Psoas muscle (tissue), 8 donors: ENCODE measurements around the gene HLTF. TPM values are rescaled to one million over a fixed set of nuclear protein-coding genes. Genes with fewer than 3 reads are reported as not detected.

Source experiments
- ATAC-seq, 4 donors: fragments of 200-7000 bp; cut with Tn5 transposase; one replicate each; pipeline ENCODE4 v1.9.1; 2020; ENCODE audit warnings: moderate library complexity in 3 of 4, mild to moderate bottlenecking in 2 of 4
- DNase-seq, 2 donors: peaks; one replicate each; pipeline ENCODE4 v3.0.0-alpha.2; 2020
- H3K27ac ChIP-seq: fragments of 200-600 bp; one replicate; pipeline ENCODE4 v1.8.0; 2022
- H3K27me3 ChIP-seq, 3 donors: fragments of 200-600 bp in 1 of 3; one replicate each; pipeline versions ENCODE4 v1.6.1 to v1.8.0; 2013 to 2022; ENCODE audit warnings: low read length in 2 of 3, mild to moderate bottlenecking in 2 of 3, moderate library complexity in 1 of 3; ENCODE audit not compliant: insufficient read depth in 3 of 3
- H3K36me3 ChIP-seq, 2 donors: fragments of 200-600 bp in 1 of 2; one replicate each; pipeline versions ENCODE4 v1.6.1 to v1.8.0; 2013 to 2022; ENCODE audit warnings: low read depth in 1 of 2, mild to moderate bottlenecking in 1 of 2, moderate library complexity in 1 of 2; ENCODE audit not compliant: insufficient read depth in 1 of 2
- H3K4me1 ChIP-seq: fragments of 200-600 bp; one replicate; pipeline ENCODE4 v1.8.0; 2022
- H3K4me3 ChIP-seq: fragments of 200-600 bp; one replicate; pipeline ENCODE4 v1.8.0; 2022; ENCODE audit warnings: mild to moderate bottlenecking
- H3K9me3 ChIP-seq: fragments of 200-600 bp; one replicate; pipeline ENCODE4 v1.8.0; 2022
- WGBS, 3 donors: extraction: QIAGEN DNeasy Blood & Tissue Kit; methylation state at CpG; one replicate each; pipeline versions ENCODE4 v1.1.6 to v1.1.7; 2013; 5-methylcytosine and 5-hydroxymethylcytosine counted together
- intact Hi-C, 2 donors: fragments of 100-400 bp; cut with DNase I; formaldehyde crosslinking; loops; one replicate each; pipeline versions ENCODE4 v1.11.0 to v1.14.2; 2022
- polyA plus RNA-seq, 3 donors: library from polyadenylated mRNA; stranded (reverse); fragments of 200-250 nt; gene quantifications; one replicate each; pipeline ENCODE4 v1.2.3, GENCODE V29; 2013
- total RNA-seq, 4 donors: library from RNA; stranded (reverse); fragmentation: NEBNext Ultra II Directional in 2 of 4; extraction: Animal tissue kit (Norgen Biotek cat#: 25700) in 2 of 4; gene quantifications; one replicate each; pipeline versions ENCODE4 v1.2.1 to v1.2.4, GENCODE V29; 2021 to 2023
- TF ChIP-seq, protein P1 (sequence below): fragments of 200-600 bp; IDR thresholded peaks from one replicate; pipeline ENCODE4 v1.8.0; 2022; ENCODE audit warnings: antibody characterized with exemption
- donor health status: healthy with polysubstance abuse.
- donor health status: DM: no; HTN: no; CAD: no; lungs with moderate emphysema.
- donor health status: Bipolar disorder and iron deficiency.
- donor health status: healthy.
- donor health status: DM: yes; HTN: yes; CAD: no.
- donor health status: DM: no; HTN: no; CAD: no.
- donor health status: DM: no; HTN: no; CAD: no.
- donor health status: DM: yes; HTN: yes; CAD: no.

The HLTF gene
- total and polyA plus RNA-seq, 7 donors = 2.8 to 10.1 (median 5.0) TPM

- DNase-seq (no peak), ATAC-seq (no peak)
- Histone ChIP-seq H3K9me3 (no peaks in the 10 kb centered on the region), H3K4me3 (no peak overlapping the region), H3K4me1 (peaks cover 7% of the 10 kb centered on the region), H3K27ac (no peak overlapping the region), H3K27me3 (no peaks in the 10 kb centered on the region), H3K36me3 (peaks cover 0 to 10% of the 10 kb centered on the region in 2 donors)
- TF ChIP-seq, protein P1, sequence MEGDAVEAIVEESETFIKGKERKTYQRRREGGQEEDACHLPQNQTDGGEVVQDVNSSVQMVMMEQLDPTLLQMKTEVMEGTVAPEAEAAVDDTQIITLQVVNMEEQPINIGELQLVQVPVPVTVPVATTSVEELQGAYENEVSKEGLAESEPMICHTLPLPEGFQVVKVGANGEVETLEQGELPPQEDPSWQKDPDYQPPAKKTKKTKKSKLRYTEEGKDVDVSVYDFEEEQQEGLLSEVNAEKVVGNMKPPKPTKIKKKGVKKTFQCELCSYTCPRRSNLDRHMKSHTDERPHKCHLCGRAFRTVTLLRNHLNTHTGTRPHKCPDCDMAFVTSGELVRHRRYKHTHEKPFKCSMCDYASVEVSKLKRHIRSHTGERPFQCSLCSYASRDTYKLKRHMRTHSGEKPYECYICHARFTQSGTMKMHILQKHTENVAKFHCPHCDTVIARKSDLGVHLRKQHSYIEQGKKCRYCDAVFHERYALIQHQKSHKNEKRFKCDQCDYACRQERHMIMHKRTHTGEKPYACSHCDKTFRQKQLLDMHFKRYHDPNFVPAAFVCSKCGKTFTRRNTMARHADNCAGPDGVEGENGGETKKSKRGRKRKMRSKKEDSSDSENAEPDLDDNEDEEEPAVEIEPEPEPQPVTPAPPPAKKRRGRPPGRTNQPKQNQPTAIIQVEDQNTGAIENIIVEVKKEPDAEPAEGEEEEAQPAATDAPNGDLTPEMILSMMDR = no peak
- intact Hi-C loops = loop anchor here in 1 of 2 donors (10.0 kb wide), 1 partner anchor 107 kb away; no protein-coding TSS in a partner anchor
- 88 to 94% (median 93%) methylated on average over 1 of the region's 1 CpG for WGBS, 3 donors
Observed at GRCh38 chr3:149081772-149082171, 4.6 kb downstream of the HLTF start.

DNA sequence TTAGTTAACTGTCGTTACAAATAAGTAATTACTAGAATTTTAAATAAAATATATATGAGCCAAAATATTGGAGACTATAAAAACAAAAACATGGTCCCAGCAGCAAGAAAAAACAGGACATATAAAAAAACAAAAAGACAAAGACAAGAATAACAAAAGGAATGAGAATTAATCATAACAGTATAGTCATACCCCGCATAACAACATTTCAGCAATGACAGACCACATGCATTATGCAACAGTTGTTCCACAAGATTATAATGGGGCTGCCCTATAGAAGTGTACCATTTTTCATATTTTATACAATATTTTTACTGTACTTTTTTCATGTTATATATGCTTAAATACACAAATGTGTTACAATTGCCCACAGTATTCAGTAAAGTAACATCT, 5.6 kb downstream of the HLTF start:
- Histone ChIP-seq H3K4me3 (no peak overlapping the region), H3K9me3 (no peaks in the 10 kb centered on the region), H3K4me1 (peaks cover 7% of the 10 kb centered on the region), H3K36me3 (peaks cover 0 to 10% of the 10 kb centered on the region in 2 donors), H3K27ac (no peak overlapping the region), H3K27me3 (no peaks in the 10 kb centered on the region)
- intact Hi-C loops = loop anchor here in 1 of 2 donors (10.0 kb wide), 1 partner anchor 106 kb away; no protein-coding TSS in a partner anchor
- TF ChIP-seq, protein P1 = no peak
- WGBS, 3 donors = 75 to 98% (median 96%) methylated on average over 2 of the region's 2 CpGs
- no peak for DNase-seq
- ATAC-seq = no peak

- Histone ChIP-seq H3K27ac (no peak overlapping the region), H3K9me3 (no peaks in the 10 kb centered on the region), H3K27me3 (no peaks in the 10 kb centered on the region), H3K4me3 (no peak overlapping the region), H3K4me1 (peaks cover 2% of the 10 kb centered on the region), H3K36me3 (peaks cover 0 to 10% of the 10 kb centered on the region in 2 donors)
- DNase-seq = no peak
- TF ChIP-seq, protein P1 = no peak
- 97 to 98% (median 97%) methylated on average over 3 of the region's 3 CpGs for WGBS, 3 donors
- ATAC-seq = no peak
- intact Hi-C loops = loop anchor here in 1 of 2 donors (10.0 kb wide), 1 partner anchor 105 kb away; no protein-coding TSS in a partner anchor
Observed at GRCh38 chr3:149080011-149080698, 6.2 kb downstream of the HLTF start.

- 87 to 92% (median 88%) methylated on average over 5 of the region's 5 CpGs for WGBS, 3 donors
- DNase-seq (no peak), ATAC-seq (no peak)
- Histone ChIP-seq H3K9me3 (no peaks in the 10 kb centered on the region), H3K4me1 (no peaks in the 10 kb centered on the region), H3K36me3 (peaks cover 0 to 24% of the 10 kb centered on the region in 2 donors), H3K4me3 (no peak overlapping the region), H3K27ac (no peak overlapping the region), H3K27me3 (no peaks in the 10 kb centered on the region)
- intact Hi-C loops = no loop called here
- TF ChIP-seq, protein P1 = no peak
Observed at GRCh38 chr3:149077628-149078027, 8.7 kb downstream of the HLTF start.

DNA sequence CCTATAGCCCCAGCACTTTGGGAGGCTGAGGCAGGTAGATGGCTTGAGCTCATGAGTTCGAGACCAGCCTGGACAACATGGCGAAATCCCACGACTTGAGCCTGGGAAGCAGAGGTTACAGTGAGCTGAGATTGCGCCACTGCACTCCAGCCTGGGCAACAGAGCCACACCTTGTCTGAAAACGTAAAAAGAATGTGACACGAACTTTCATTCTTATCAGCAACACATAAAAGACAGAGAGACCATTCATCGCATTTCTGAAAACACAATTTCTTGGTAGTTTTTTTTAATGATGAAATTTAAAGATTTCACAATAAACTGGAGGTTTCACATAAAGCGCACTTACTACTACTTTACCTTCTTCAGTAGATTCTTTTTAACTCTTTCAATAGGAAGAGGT, 18.4 kb downstream of the HLTF start:
- peaks cover 0 to 62% of the 10 kb centered on the region in 2 donors for H3K36me3 ChIP-seq
- ATAC-seq (no peak), DNase-seq (no peak)
- H3K4me1 ChIP-seq = no peaks in the 10 kb centered on the region
- TF ChIP-seq, protein P1 = no peak
- intact Hi-C loops = no loop called here
- no peaks in the 10 kb centered on the region for H3K9me3 ChIP-seq
- no peaks in the 10 kb centered on the region for H3K27me3 ChIP-seq
- no peak overlapping the region for H3K4me3 ChIP-seq
- H3K27ac ChIP-seq = no peak overlapping the region
- WGBS, 3 donors = 95 to 98% (median 95%) methylated on average over 8 of the region's 8 CpGs
